MM.1S (cell line): ENCODE measurements around the gene FAM9C.

ENCODE experiments used
- CTCF ChIP-seq: fragments of 300-600 bp; sonication (generic); IDR thresholded peaks from 2 replicates; pipeline ENCODE4 v1.5.1; 2016; ENCODE audit warnings: antibody characterized with exemption, low read length, mixed read lengths
- EZH2 ChIP-seq: fragments of 300-600 bp; sonication (generic); optimal IDR thresholded peaks from 2 replicates; pipeline ENCODE3; 2017; ENCODE audit warnings: low read depth, mild to moderate bottlenecking, antibody characterized with exemption, low read length, mixed read lengths

- TF ChIP-seq CTCF = no peak
- TF ChIP-seq EZH2 = no peak
Observed at GRCh38 chrX:13091111-13091765, 46.8 kb upstream of the FAM9C start.
